RCC 7860 (cell line): ENCODE results near the gene PRKCD.

Source experiments
- DNase-seq: peaks from one replicate; pipeline ENCODE4 v3.0.0-alpha.2; 2015; ENCODE audit warnings: low spot score
- FAIRE-seq: peaks from 2 replicates; lab custom pipeline; 2012; peaks lifted over from hg19 to GRCh38; lab: Jason Lieb, UNC

PRKCD gene

GRCh38 chr3:53229171-53229570, 68.2 kb downstream of the PRKCD start:
- FAIRE-seq (no peak), DNase-seq (no peak)

GRCh38 chr3:53229606-53230005, 68.6 kb downstream of the PRKCD start:
- no peak for DNase-seq
- no peak for FAIRE-seq

DNA sequence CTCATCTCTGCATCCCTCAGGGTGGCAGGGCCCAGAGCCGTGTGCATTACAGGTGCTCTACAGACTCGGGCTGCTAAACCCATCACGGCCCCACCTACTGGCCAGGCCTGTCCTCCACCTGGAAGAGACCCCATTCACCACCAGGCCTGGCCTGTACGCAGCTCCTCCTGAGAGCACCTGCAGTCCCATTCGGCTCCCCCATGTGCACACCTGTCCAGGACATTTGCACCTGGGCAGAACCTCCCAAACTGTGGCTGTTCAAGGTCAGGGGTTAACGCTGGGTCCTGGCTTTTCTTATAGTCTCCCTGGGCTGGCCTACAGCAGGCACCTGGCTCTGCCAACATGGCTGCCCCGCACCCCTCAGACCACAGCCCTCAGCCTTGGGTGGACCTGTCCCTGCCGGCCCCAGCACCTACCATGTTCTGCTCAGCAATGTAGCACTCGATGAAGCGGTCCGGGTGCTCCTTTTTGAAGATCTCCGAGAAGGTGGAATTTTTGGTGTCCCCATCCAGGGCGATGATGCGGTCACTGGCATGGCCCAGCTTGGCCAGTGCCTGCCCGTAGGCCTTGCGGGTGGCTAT, 69.1 kb downstream of the PRKCD start:
- FAIRE-seq: no peak

GRCh38 chr3:53230789-53231188, 69.8 kb downstream of the PRKCD start:
- DNase-seq (no peak), FAIRE-seq (no peak)

More for the DNA sequence above, 69.1 kb downstream of the PRKCD start:
- no peak for DNase-seq

- DNase-seq (no peak), FAIRE-seq (no peak)
Measured at GRCh38 chr3:53231532-53232511, 70.8 kb downstream of the PRKCD start.

DNA sequence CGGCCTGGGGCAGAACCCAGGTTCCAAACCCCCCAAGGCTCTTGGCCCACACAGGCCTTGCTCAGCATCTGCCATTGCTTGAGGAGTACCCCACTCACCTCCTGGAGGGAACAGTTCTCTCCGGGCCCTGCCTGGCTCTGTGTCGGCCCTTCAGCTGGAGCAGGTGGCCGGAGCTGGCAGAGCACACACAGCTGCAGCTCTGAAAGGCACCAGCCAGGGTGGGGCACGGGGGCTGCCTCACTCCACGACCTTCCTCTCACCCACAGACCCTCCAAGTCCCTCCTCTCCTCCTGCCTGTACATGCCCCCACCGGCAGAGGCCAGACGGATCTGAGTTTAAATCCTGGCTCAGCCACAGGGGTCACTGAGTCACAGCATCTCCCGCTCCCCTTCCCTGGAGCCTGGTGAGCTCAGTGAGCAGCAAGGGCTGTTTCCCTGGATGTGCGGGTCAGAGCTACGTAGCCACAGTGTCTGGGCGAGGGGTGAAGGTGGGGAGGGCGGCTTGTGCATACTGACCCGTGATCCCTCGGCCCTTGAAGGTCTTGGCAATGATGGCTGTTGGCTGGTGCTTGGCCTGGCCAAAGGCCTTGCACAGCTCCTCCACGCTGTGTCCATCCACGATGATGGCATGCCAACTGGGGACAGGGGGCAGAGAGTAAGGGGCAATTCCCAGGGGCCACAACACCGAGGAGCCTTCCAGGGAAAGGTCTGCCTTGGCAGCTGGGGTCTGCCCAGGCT, 71.8 kb downstream of the PRKCD start:
- no peak for DNase-seq
- no peak for FAIRE-seq

DNA sequence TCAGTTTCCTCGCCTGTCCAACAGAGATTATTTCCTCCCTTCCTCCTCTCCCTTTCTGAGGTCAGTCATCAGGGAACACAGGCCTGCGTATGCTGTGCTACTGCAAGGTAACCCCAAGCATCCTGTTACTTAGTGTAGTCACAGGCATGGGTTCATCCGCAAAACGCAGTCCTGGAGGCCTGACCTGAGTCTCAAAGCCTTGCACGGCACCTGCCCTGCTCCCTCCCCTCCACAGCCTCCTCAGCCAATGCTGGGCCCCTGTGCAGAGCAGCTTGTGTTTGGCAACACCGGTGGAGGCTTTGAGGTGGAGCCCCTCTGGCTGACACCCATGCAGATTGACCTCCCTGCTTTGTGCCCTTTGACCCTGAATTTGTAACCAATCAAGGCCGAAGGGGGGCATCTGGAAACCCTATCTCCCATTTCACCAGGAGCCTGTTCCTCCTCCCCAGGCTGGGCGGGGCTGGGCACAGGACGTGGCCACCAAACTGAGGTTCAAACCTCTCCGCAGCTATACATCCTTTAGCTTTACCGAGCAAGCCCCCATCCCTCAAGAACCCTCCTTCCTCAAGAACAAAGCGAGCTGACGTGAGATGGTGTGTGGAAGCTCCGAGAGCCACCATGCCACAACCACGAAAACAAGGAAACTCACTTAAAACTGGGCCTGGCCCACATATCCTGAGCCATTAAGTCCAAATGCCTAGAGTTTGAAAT, 73.3 kb downstream of the PRKCD start:
- FAIRE-seq: no peak
- no peak for DNase-seq

DNA sequence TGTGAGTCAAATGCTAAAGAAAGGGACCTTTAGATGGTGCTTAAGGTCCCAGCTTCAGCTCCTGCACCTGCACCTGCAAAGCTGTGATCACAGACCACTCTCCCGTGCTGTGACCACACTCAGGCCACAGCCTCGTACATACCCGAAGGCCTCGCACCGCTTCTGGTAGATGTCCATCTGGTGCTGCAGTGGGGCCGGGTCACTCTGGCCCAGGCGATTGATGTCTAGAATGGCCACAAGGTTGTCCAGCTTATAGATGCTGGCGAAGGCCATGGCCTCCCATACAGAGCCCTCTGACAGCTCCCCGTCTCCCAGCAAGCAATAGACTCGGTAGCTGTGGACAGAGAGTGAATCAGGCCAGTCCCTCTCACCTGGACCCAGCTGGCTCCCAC, 73.8 kb downstream of the PRKCD start:
- DNase-seq (no peak), FAIRE-seq (no peak)

- DNase-seq: no peak
- FAIRE-seq: no peak
Measured at GRCh38 chr3:53235545-53235944, 74.5 kb downstream of the PRKCD start.

- FAIRE-seq (peak; percentile 73), DNase-seq (peak; percentile 87)
Measured at GRCh38 chr3:53236112-53236841, 75.3 kb downstream of the PRKCD start.

- peak; percentile 98 for DNase-seq
- FAIRE-seq: peak; percentile 99
Measured at GRCh38 chr3:53238051-53238850, 77.2 kb downstream of the PRKCD start.

GRCh38 chr3:53238886-53239285, 77.9 kb downstream of the PRKCD start:
- DNase-seq (peak; percentile 51), FAIRE-seq (peak; percentile 53)

GRCh38 chr3:53239800-53240199, 78.8 kb downstream of the PRKCD start:
- no peak for FAIRE-seq
- no peak for DNase-seq

DNA sequence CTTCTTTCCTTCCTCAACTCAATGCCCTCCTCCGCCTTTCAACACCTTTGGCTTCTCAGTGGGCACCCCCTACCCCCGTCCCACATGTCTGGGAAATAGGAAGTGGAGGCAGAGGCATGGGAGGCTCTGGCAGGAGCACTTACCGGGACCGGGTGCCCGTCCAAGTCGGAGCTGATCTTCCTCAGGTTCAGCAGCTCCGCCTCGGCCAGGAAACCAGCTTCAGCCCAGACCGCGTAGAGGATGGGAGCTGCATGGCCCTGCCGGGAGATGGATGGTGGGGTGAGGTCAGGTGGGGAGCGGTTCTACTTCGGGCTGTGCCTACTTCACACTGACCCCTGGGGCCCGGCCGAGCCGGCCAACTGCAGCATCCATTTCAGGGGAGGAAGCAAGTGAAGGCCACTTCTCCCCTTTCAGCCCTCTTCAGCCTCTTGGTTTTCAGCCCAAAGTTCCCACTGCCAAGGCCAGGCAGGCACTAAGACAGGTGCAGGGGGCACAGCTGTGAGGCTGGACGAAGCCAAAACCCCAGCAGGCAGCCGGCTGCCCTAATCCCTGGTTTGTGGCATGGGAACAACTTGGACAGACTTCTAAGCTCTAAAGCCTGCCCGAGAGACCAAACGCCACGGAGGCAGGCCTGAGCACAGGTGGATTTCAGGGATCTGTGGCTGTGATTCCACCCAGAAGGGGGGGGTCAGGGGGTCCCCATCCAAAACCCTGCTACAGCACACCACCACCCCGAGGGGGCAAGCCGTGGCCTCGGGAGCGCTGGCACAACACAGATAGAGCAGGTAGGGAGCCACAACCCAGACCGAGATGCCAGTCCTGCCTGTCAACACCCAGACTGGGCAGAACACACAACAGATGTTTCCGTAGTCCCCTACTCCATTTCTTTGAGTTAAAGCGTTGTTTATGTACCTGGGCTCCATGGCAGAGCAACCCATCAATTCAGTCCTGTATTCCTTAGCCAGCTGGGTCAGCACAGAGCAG, 80.3 kb downstream of the PRKCD start:
- FAIRE-seq: no peak
- no peak for DNase-seq

DNA sequence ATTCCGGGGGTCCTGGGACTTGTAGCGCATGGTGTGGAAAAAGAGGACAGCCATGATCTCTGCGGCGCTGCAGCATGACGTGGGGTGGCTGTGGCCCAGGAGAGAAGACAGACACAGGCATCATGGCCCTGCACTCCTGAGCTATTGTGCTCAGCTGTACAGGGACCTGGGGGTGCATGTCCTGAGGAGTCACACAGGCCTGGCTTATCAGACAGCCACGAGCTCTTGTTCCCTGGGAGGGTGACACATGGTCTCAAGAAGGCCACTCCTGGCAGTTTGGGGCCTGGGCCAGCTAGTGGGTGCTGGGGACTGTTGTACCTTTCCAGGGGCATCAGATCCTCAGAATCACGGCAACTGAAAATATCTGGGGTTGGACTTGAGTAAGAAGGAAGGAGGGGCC, 81.1 kb downstream of the PRKCD start:
- DNase-seq (no peak), FAIRE-seq (no peak)
